Neural progenitor cell (in vitro differentiated cells): ENCODE results near the gene EOLA1. TPM values are rescaled to one million over a fixed set of nuclear protein-coding genes. Genes with fewer than 3 reads are reported as not detected.
"Not testable (repeated sequence)": the region's sequence is repeated elsewhere in the genome, so short reads cannot be mapped to it uniquely, and the experiment has no call there.

Experiments
- DNase-seq: peaks from one replicate; pipeline ENCODE4 v3.0.0-alpha.2; 2016; ENCODE audit warnings: low spot score
- H2AFZ ChIP-seq: fragments of 200-600 bp; sonication (generic); replicated peaks from 2 replicates; pipeline ENCODE4 v1.6.1; 2016; ENCODE audit warnings: antibody characterized with exemption
- H3F3A ChIP-seq: fragments of 200-600 bp; sonication (generic); 2 replicates; pipeline ENCODE4 v1.6.1; 2016; ENCODE audit warnings: antibody characterized with exemption, low read depth
- H3K27ac ChIP-seq: fragments of 200-600 bp; sonication (generic); 2 replicates; pipeline ENCODE4 v1.5.1; 2016; ENCODE audit warnings: mild to moderate bottlenecking
- H3K27me3 ChIP-seq: fragments of 200-600 bp; sonication (generic); 2 replicates; pipeline ENCODE4 v1.6.1; 2016; ENCODE audit warnings: mild to moderate bottlenecking, moderate library complexity
- H3K36me3 ChIP-seq: fragments of 200-600 bp; sonication (generic); 2 replicates; pipeline ENCODE4 v1.5.1; 2016
- H3K4me1 ChIP-seq: fragments of 200-600 bp; sonication (generic); 2 replicates; pipeline ENCODE4 v1.6.1; 2016; ENCODE audit warnings: mixed run types
- H3K4me2 ChIP-seq: fragments of 200-600 bp; sonication (generic); 2 replicates; pipeline ENCODE4 v1.6.1; 2016
- H3K4me3 ChIP-seq: fragments of 200-600 bp; sonication (generic); 2 replicates; pipeline ENCODE4 v1.5.1; 2016
- H3K79me2 ChIP-seq: fragments of 200-600 bp; sonication (generic); 2 replicates; pipeline ENCODE4 v1.6.1; 2016; ENCODE audit warnings: low read depth
- H3K9ac ChIP-seq: fragments of 200-600 bp; sonication (generic); 2 replicates; pipeline ENCODE4 v1.6.1; 2016
- H3K9me3 ChIP-seq: fragments of 200-600 bp; sonication (generic); 2 replicates; pipeline ENCODE4 v1.5.1; 2016; ENCODE audit warnings: low read depth
- H4K20me1 ChIP-seq: fragments of 200-600 bp; sonication (generic); 2 replicates; pipeline ENCODE4 v1.6.1; 2016; ENCODE audit warnings: low read depth
- H3K27ac Mint-ChIP-seq: 3 replicates; pipeline ENCODE4 v1.8.0; 2021; ENCODE audit warnings: mixed read lengths
- H3K27me3 Mint-ChIP-seq: 2 replicates; pipeline ENCODE4 v1.8.0; 2022; ENCODE audit warnings: low read depth, mild to moderate bottlenecking, inconsistent platforms, moderate library complexity, mixed read lengths; ENCODE audit not compliant: insufficient read depth
- H3K36me3 Mint-ChIP-seq: 3 replicates; pipeline ENCODE4 v1.8.0; 2021; ENCODE audit warnings: mixed read lengths
- H3K4me1 Mint-ChIP-seq: 3 replicates; pipeline ENCODE4 v1.8.0; 2021; ENCODE audit warnings: mixed read lengths
- H3K4me3 Mint-ChIP-seq: 3 replicates; pipeline ENCODE4 v1.8.0; 2021; ENCODE audit warnings: mild to moderate bottlenecking, moderate library complexity, mixed read lengths
- H3K9me3 Mint-ChIP-seq: 3 replicates; pipeline ENCODE4 v1.8.0; 2020; ENCODE audit warnings: mixed read lengths
- CTCF ChIP-seq: fragments of 200-600 bp; sonication (generic); IDR thresholded peaks from 2 replicates; pipeline ENCODE4 v1.5.1; 2017; ENCODE audit warnings: antibody characterized with exemption, mild to moderate bottlenecking
- EZH2 ChIP-seq: fragments of 200-600 bp; sonication (generic); IDR thresholded peaks from 2 replicates; pipeline ENCODE4 v1.6.1; 2017; ENCODE audit warnings: antibody characterized with exemption, mild to moderate bottlenecking, moderate library complexity
- EZH2phosphoT487 ChIP-seq: fragments of 200-600 bp; sonication (generic); IDR thresholded peaks from 2 replicates; pipeline ENCODE4 v1.6.1; 2017; ENCODE audit warnings: antibody characterized with exemption
- total RNA-seq: library from RNA; depleted of rRNA; stranded (reverse); fragments of >200 nt; gene quantifications from 2 replicates; pipeline ENCODE4 v1.2.3, GENCODE V29; 2015; ENCODE audit warnings: low replicate concordance

Gene EOLA1
- total RNA-seq, 1 donor from 2014 or later, result 3.5 TPM

GRCh38 chrX:149555251-149555650 is 14.4 kb downstream of the EOLA1 start:
- H3K27ac ChIP-seq, H3F3A ChIP-seq, H3K4me3 ChIP-seq, DNase-seq, H4K20me1 ChIP-seq, H3K4me3 Mint-ChIP-seq, H3K4me1 Mint-ChIP-seq, H3K9me3 Mint-ChIP-seq, H3K36me3 ChIP-seq, H3K27me3 Mint-ChIP-seq, H3K27me3 ChIP-seq, H3K9ac ChIP-seq, H3K4me1 ChIP-seq, H3K79me2 ChIP-seq, H2AFZ ChIP-seq, H3K9me3 ChIP-seq, H3K36me3 Mint-ChIP-seq, H3K4me2 ChIP-seq, H3K27ac Mint-ChIP-seq: not testable (repeated sequence)

DNA sequence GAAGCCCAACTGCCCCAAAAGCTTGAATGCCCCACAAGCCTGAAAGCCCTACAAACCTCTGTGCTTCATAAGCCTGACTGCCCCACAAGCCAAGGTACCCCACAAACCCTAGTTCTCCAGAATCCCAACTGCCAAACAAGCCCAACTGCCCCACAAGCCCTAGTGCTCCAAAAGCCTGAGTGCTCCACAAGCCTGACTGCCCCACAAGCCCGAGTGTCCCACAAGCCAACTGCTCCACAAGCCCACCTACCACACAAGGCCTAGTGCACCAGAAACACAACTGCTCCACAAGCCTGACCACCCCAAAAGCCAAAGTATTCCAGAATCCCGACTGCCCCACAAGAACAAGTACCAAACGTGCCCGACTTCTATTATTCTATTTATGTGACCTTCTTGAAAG is 22.5 kb downstream of the EOLA1 start:
- H3F3A ChIP-seq, result no peaks in the 10 kb centered on the region
- no peak overlapping the region for H3K4me2 ChIP-seq
- H3K4me1 ChIP-seq, result no peaks in the 10 kb centered on the region
- DNase-seq, result no peak
- H3K4me1 Mint-ChIP-seq, result peaks cover 5% of the 10 kb centered on the region
- H3K79me2 ChIP-seq, result no peaks in the 10 kb centered on the region
- H3K27me3 ChIP-seq, result no peaks in the 10 kb centered on the region
- no peaks in the 10 kb centered on the region for H3K27me3 Mint-ChIP-seq
- no peaks in the 10 kb centered on the region for H4K20me1 ChIP-seq
- peaks cover 15% of the 10 kb centered on the region for H3K9me3 Mint-ChIP-seq
- H3K36me3 Mint-ChIP-seq, result no peaks in the 10 kb centered on the region
- TF ChIP-seq EZH2 (no peak), EZH2phosphoT487 (no peak), CTCF (no peak)
- H3K4me3 Mint-ChIP-seq, result no peak overlapping the region
- H3K36me3 ChIP-seq, result no peaks in the 10 kb centered on the region
- H3K27ac Mint-ChIP-seq, result no peak overlapping the region
- H3K9ac ChIP-seq, result no peak overlapping the region
- no peak overlapping the region for H3K4me3 ChIP-seq
- H3K9me3 ChIP-seq, result no peaks in the 10 kb centered on the region
- no peak overlapping the region for H2AFZ ChIP-seq
- H3K27ac ChIP-seq, result no peak overlapping the region

- TF ChIP-seq EZH2 (no peak), EZH2phosphoT487 (no peak), CTCF (no peak)
- Mint-ChIP-seq H3K4me1 (peaks cover 6% of the 10 kb centered on the region), H3K27ac (no peak overlapping the region), H3K9me3 (peaks cover 15% of the 10 kb centered on the region), H3K4me3 (no peak overlapping the region), H3K27me3 (no peaks in the 10 kb centered on the region), H3K36me3 (no peaks in the 10 kb centered on the region)
- Histone ChIP-seq H3F3A (no peaks in the 10 kb centered on the region), H3K36me3 (no peaks in the 10 kb centered on the region), H3K79me2 (no peaks in the 10 kb centered on the region), H3K4me3 (no peak overlapping the region), H3K4me1 (no peaks in the 10 kb centered on the region), H3K4me2 (no peak overlapping the region), H3K9me3 (no peaks in the 10 kb centered on the region), H3K27me3 (no peaks in the 10 kb centered on the region), H3K9ac (no peak overlapping the region), H3K27ac (no peak overlapping the region), H2AFZ (no peak overlapping the region), H4K20me1 (no peaks in the 10 kb centered on the region)
- no peak for DNase-seq
Measured at GRCh38 chrX:149567621-149568417, 27.0 kb downstream of the EOLA1 start.

GRCh38 chrX:149568701-149569296 is 28.0 kb downstream of the EOLA1 start:
- Histone ChIP-seq H3K27ac (no peak overlapping the region), H3K27me3 (no peaks in the 10 kb centered on the region), H3K9me3 (no peaks in the 10 kb centered on the region), H3K4me3 (no peak overlapping the region), H3K36me3 (no peaks in the 10 kb centered on the region), H3K4me1 (no peaks in the 10 kb centered on the region), H4K20me1 (no peaks in the 10 kb centered on the region), H3K9ac (no peak overlapping the region), H2AFZ (no peak overlapping the region), H3K4me2 (no peak overlapping the region), H3K79me2 (no peaks in the 10 kb centered on the region), H3F3A (no peaks in the 10 kb centered on the region)
- no peak for DNase-seq
- Mint-ChIP-seq H3K27me3 (peaks cover 2% of the 10 kb centered on the region), H3K9me3 (peaks cover 10% of the 10 kb centered on the region), H3K27ac (no peak overlapping the region), H3K4me3 (no peak overlapping the region), H3K4me1 (peaks cover 8% of the 10 kb centered on the region), H3K36me3 (no peaks in the 10 kb centered on the region)
- TF ChIP-seq CTCF (no peak), EZH2phosphoT487 (no peak), EZH2 (no peak)
